GM12891 (cell line): ENCODE data around the gene ANO9.

Experiments
- DNase-seq: peaks from one replicate; pipeline ENCODE4 v3.0.0; 2011; ENCODE audit warnings: low spot score; ENCODE audit not compliant: insufficient read length
- FAIRE-seq: peaks from 2 replicates; lab custom pipeline; 2011; peaks lifted over from hg19 to GRCh38; lab: Jason Lieb, UNC
- PAX5 ChIP-seq: IDR thresholded peaks from 2 replicates; pipeline ENCODE4 v1.6.1; 2011; ENCODE audit warnings: low read length, moderate library complexity, mild to moderate bottlenecking; ENCODE audit not compliant: insufficient read depth, severe bottlenecking
- POLR2A ChIP-seq: IDR thresholded peaks from 2 replicates; pipeline ENCODE4 v1.6.1; 2011; ENCODE audit warnings: low read depth, low read length, control low read depth
- POLR2AphosphoS5 ChIP-seq: IDR thresholded peaks from 2 replicates; pipeline ENCODE4 v1.6.1; 2011; ENCODE audit warnings: low read depth, low read length, control low read depth
- POU2F2 ChIP-seq: IDR thresholded peaks from 2 replicates; pipeline ENCODE4 v1.6.1; 2011; ENCODE audit warnings: low read depth, mild to moderate bottlenecking, control low read depth, low read length, moderate library complexity
- SPI1 ChIP-seq: IDR thresholded peaks from 2 replicates; pipeline ENCODE4 v1.6.1; 2011; ENCODE audit warnings: low read depth, low read length, control low read depth
- TAF1 ChIP-seq: IDR thresholded peaks from 2 replicates; pipeline ENCODE4 v1.6.1; 2011; ENCODE audit warnings: low read depth, low read length, control low read depth

ANO9 gene

DNA sequence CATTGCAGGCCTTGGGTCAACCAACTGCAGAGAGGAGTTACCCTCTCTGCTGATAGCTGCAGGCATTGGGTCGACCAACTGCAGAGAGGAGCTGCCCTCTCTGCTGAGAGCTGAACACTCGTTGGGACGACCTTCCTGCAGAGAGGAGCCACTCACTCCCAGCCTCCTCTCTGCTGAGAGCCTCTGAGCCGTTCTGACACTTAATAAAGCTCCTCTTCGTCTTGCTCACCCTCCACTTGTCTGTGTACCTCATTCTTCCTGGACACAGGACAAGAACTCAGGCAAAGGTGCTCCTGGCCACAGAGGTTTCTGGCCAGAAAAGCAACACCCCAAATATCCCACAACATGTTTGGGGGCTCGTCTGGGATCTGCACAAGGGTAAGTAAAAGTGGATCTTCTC is 55.3 kb downstream of the ANO9 start:
- FAIRE-seq = no peak
- TF ChIP-seq SPI1 (no peak), POLR2AphosphoS5 (no peak), POU2F2 (no peak), TAF1 (no peak), PAX5 (no peak), POLR2A (no peak)
- DNase-seq = no peak

DNA sequence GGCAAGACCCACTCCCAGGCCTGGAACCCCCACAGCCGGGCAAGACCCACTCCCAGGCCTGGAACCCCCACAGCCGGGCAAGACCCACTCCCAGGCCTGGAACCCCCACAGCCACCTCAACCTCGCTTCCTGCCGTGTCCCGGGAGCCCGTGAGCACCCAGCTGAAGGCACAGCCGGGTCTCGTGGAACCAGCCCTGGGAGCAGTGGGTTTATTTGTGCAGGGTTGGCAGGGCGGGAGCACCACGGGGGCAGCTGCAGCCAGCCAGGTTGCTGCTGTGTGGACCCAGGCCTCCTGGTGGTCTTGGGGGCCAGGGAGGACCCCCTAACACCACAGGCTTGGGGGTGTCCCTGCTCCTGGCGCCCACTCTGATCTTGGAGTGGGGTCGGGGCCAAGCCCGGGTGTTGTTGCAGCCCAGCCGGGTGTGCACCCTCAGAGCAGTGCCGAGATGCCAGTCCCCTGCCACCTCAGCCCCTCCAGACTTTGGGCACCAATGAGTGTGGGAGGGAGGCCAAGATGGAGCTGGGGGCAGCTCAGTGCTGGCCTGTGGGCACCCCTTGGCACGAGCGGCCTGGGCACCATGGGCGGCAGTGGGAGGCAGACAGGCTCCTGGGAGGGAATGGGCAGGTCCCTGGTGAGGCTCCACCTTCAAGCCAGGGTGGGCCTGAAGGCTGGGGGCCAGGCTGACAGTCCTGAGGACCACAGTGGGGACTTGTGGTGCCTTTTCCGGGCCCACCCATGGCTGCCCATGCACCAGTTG is 56.0 kb downstream of the ANO9 start:
- DNase-seq = no peak
- no peak for FAIRE-seq
- TF ChIP-seq PAX5 = no peak
- no peak for TF ChIP-seq POLR2AphosphoS5
- TF ChIP-seq TAF1 = no peak
- no peak for TF ChIP-seq SPI1
- no peak for TF ChIP-seq POLR2A
- no peak for TF ChIP-seq POU2F2

DNA sequence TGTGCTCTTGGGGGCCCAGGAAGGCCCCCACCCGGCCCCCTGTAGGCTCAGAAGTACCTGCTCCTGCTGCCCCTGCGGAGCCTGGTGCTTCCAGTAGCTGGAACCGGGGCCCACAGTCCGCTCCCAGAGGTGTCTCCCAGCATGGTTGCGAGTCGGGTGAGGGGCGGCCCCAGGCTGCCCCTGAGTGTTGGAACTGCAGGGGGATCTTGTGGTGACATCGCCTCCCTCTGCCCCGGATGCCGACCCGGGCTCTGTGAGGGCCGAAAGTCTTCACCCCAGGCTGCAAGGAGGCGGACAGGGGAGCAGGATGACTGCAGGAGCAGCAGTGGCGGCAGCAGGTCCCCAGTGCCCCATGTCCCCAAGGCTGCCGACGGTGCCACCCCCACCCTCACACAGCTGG is 57.3 kb downstream of the ANO9 start:
- DNase-seq (no peak), FAIRE-seq (no peak)
- TF ChIP-seq POU2F2 (no peak), POLR2AphosphoS5 (no peak), POLR2A (no peak), SPI1 (no peak), TAF1 (no peak)

DNA sequence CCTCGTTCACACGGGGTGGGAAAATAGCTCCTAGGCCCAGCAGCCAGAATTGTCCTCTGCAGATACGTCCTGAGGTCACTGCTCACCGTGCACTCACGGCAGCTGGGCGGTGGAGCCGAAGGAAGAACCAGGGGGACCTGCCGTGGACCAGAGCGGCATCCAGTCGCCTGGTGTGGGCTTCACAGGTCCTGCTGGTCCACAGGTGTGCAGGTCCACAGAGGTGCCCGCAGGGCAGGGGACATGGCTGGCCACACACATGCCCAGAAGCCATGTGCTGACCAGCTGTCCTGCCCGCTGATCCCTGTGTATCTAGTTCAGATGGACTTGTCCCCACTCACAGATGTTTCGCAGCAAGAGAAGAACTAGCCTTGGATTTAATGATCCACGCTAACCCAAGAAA is 58.4 kb downstream of the ANO9 start:
- TF ChIP-seq PAX5 (no peak), SPI1 (no peak), TAF1 (no peak), POLR2A (no peak), POLR2AphosphoS5 (no peak), POU2F2 (no peak)
- FAIRE-seq (no peak), DNase-seq (no peak)

DNA sequence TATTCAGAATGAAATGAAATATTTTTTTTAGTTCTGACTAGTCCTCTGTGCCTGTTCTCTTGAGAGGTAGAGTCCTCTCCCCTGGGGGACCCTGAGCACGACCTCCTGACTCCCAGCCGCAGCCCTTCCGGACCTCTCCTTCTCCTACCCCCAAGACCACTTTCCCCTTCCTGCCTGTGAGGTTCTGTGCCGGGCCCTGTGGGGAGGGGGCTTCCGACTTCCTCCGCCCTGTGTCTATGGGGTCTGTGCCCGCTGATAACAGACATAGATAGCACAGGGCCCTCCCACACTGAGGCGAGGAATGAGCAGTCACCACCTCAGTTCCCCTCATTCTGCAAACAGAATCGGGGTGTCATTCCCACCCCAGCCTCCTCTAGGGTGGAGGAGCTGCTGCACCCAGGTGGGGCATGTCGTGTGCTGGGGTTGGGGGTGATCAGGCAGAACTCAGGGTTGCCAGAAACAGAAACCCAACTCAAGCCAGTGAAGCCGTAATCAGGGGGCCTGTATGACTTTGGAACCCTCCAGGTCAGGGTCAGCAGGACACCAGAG is 59.7 kb downstream of the ANO9 start:
- no peak for FAIRE-seq
- TF ChIP-seq TAF1 (no peak), POLR2A (no peak), PAX5 (no peak), POLR2AphosphoS5 (no peak), SPI1 (no peak), POU2F2 (no peak)
- DNase-seq = no peak

DNA sequence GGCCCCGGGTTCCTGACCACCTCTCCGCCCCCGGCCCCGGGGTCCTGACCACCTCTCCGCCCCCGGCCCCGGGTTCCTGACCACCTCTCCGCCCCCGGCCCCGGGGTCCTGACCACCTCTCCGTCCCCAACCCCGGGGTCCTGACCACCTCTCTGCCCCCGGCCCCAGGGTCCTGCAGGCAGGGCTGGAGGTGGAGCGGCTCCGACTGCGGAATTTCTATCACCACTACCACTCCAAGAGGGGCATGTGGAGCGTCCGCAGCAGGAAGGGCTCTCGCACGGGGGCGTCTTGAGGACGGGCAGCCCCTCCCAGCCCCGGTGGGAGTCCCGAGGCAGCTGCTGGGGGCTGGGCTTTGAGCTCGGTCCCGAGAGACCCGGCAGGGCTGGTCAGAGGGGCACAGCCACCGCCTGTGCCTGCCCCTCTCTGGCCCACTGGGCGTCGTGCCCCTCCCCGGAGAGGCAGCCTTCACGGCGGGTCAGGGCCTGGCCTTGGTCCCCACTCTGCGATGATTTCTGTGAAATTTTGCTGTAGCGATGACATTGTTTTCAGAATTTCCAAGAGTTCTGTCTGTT is 60.2 kb downstream of the ANO9 start:
- TF ChIP-seq PAX5 (no peak), POLR2AphosphoS5 (no peak), TAF1 (no peak), SPI1 (no peak), POLR2A (no peak), POU2F2 (no peak)
- DNase-seq (no peak), FAIRE-seq (no peak)

DNA sequence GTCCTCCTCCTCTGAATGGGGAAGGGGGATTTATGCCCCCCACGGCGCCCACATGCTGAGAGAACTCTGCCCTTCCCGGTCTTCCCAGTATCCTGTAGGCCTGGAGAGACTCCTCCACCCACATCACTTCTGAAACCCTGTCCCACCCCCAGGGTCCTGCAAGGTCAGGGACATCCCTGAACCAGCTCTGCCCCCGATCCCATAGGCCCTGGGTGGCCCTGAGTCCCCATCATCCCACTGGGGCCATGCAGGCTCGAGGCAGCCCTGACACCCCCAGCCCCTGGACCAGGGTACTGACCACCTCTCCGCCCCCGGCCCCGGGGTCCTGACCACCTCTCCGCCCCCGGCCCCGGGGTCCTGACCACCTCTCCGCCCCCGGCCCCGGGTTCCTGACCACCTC is 60.8 kb downstream of the ANO9 start:
- no peak for FAIRE-seq
- TF ChIP-seq TAF1 (no peak), SPI1 (no peak), POLR2AphosphoS5 (no peak), POU2F2 (no peak)

DNA sequence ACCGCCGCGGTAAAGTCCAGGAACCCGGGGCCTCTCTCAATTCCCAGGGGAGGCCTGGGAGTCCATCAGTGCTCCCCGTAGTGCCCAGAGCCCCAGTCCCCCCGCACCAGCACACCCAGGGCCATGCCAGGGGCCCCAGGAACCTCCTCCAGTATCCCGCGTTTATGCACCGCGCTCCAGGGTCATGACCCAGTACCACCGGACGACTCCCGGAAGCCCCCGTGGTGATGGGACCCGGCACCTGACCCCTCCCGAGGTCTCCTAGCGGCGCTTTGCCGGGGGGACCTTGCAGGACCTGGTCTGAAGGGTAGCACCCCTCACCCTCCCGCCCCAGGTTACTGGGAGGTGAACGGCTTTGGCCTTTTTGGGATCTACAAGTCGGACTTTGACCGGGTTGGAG is 61.3 kb downstream of the ANO9 start:
- FAIRE-seq = no peak
- no peak for TF ChIP-seq POU2F2
- DNase-seq = no peak

More for the DNA sequence above, 60.8 kb downstream of the ANO9 start:
- no peak for DNase-seq

DNA sequence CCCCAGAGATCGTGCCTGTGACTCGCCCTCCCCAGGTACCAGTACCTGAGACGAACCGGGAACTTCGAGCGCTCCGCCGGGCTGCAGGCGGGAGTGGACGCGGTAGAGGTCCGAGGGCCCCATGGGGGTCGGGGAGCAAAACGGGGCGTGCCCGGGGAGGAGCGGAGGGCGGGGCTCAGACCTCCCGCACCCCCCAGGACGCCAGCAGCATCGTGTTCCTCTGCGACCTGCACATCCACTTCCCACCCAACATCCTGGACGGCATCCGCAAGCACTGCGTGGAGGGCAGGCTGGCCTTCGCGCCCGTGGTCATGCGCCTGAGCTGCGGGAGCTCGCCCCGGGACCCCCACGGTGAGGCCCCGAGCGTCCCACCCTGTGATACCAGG is 61.7 kb downstream of the ANO9 start:
- no peak for DNase-seq
- TF ChIP-seq POLR2AphosphoS5 = no peak
- no peak for TF ChIP-seq PAX5
- TF ChIP-seq POU2F2 = no peak
- no peak for TF ChIP-seq TAF1
- TF ChIP-seq POLR2A = no peak
- no peak for TF ChIP-seq SPI1
- FAIRE-seq = no peak

DNA sequence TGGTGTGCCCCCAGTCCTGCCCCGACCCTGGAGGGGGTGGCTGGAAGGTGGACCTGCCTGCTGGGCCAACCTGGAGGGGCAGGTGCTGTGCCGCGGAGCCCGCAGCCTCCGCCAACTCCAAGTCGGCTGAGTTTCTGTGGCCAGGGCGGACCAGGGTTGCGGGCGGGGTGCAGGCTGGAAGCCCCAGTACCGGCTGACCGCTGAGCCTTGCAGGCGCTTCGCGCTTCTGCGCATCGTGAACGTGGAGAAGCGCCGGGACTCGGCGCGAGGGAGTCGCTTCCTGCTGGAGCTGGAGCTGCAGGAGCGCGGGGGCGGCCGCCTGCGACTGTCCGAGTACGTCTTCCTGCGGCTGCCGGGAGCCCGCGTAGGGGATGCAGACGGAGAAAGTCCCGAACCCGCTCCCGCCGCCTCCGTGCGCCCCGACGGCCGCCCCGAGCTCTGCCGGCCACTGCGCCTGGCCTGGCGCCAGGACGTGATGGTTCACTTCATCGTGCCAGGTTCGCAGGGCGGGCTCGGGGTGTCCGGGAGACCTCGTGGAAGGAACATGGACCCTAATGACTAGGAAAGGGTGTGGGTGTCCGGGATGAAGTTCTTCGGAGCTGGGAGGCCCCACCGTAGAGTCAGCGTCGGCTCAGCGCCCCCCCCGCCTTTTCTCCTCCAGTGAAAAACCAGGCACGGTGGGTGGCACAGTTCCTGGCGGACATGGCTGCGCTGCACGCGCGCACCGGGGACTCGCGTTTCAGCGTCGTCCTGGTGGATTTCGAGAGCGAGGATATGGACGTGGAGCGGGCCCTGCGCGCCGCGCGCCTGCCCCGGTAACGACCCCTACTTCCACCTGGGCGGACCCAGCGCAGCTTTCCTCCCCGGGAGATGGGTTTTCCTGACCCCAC is 62.4 kb downstream of the ANO9 start:
- TF ChIP-seq TAF1 (no peak), PAX5 (no peak), POLR2AphosphoS5 (no peak), POLR2A (no peak)
- no peak for FAIRE-seq
- DNase-seq = no peak
